ENCODE measurements around the gene PHF12.

The PHF12 gene

GRCh38 chr17:28947639-28948038, 3.7 kb downstream of the PHF12 start:
- no peak overlapping the region for H3K4me2 ChIP-seq (ENCODE audit: low read length, poor library complexity, severe bottlenecking)
- no peak overlapping the region for H3K4ac ChIP-seq (ENCODE audit: low read depth in 1 of 2, low read length in 2 of 2)
- H3K18ac ChIP-seq (ENCODE audit: low read depth in 1 of 2, low read length in 2 of 2) = peak overlapping the region in 1 of 2 experiments; percentile 8
- no peak overlapping the region for H3K23ac ChIP-seq (ENCODE audit: low read length in 2 of 2)
- no peak for DNase-seq
- H3K4me3 ChIP-seq (ENCODE audit: insufficient read depth in 1 of 2, low read depth in 1 of 2, low read length in 2 of 2) = peak overlapping the region in 1 of 2 experiments; percentile 96
- no peak overlapping the region for H3K27ac ChIP-seq (ENCODE audit: low read length, poor library complexity, severe bottlenecking)
- H2BK120ac ChIP-seq (ENCODE audit: low read depth, low read length) = no peak overlapping the region
- H3K9ac ChIP-seq (ENCODE audit: low read length) = peak overlapping the region; percentile 96
- H3K27me3 ChIP-seq (ENCODE audit: control insufficient read depth in 1 of 2, insufficient read depth in 1 of 2, low read length in 2 of 2) = no peaks in the 10 kb centered on the region
- no peak overlapping the region for H3K14ac ChIP-seq (ENCODE audit: low read length in 2 of 2)
- H4K91ac ChIP-seq (ENCODE audit: low read length) = no peak overlapping the region
- peaks cover 4 to 9% of the 10 kb centered on the region in 2 experiments for H3K36me3 ChIP-seq (ENCODE audit: control insufficient read depth in 1 of 2, insufficient read depth in 2 of 2, low read depth in 1 of 2, low read length in 2 of 2)
- H3K4me1 ChIP-seq (ENCODE audit: control insufficient read depth, insufficient read depth, low read depth, low read length) = peaks cover 11% of the 10 kb centered on the region
- no peaks in the 10 kb centered on the region for H3K79me1 ChIP-seq (replicated peaks; ENCODE audit: low read length, poor library complexity, severe bottlenecking)
- WGBS = 82% methylated on average over 2 of the region's 3 CpGs
- no peak overlapping the region for H2BK15ac ChIP-seq (ENCODE audit: low read depth, poor library complexity, severe bottlenecking)
- no peak overlapping the region for H4K8ac ChIP-seq (ENCODE audit: low read length)
- no peak overlapping the region for H2AK5ac ChIP-seq (ENCODE audit: low read length, severe bottlenecking)
- no peaks in the 10 kb centered on the region for H3K9me3 ChIP-seq (ENCODE audit: control insufficient read depth, low read length)
- no peak overlapping the region for H2AFZ ChIP-seq (ENCODE audit: low read depth, low read length)
- no peak overlapping the region for H2BK12ac ChIP-seq (ENCODE audit: low read length in 2 of 2)
- no peak overlapping the region for H2BK5ac ChIP-seq (ENCODE audit: low read depth, low read length, poor library complexity, severe bottlenecking)

DNA sequence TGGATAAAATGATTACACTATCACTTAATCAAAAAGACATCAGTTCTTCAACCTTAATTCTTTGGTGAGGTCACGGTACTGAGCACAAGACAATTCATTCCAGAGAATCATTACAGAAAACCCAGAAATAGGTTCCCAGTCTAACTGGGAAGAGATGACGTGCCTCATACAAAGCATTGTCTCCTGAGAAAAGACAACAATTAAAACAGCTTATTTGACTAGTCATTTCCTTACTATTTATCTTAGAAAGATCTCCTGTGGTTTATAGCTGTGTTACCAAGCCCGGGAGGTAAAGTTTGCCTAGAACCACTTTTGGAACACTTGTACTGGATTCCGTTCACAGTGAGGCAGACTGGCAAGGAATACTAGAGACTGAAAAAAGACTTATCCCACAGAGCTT, 5.1 kb downstream of the PHF12 start:
- Histone ChIP-seq H2BK15ac (ENCODE audit: low read depth, poor library complexity, severe bottlenecking) (no peak overlapping the region), H3K4ac (ENCODE audit: low read depth in 1 of 2, low read length in 2 of 2) (no peak overlapping the region), H3K9me3 (ENCODE audit: control insufficient read depth, low read length) (no peaks in the 10 kb centered on the region), H3K4me1 (ENCODE audit: control insufficient read depth, insufficient read depth, low read depth, low read length) (peaks cover 11% of the 10 kb centered on the region), H2BK5ac (ENCODE audit: low read depth, low read length, poor library complexity, severe bottlenecking) (no peak overlapping the region), H2BK120ac (ENCODE audit: low read depth, low read length) (no peak overlapping the region), H4K91ac (ENCODE audit: low read length) (no peak overlapping the region), H3K9ac (ENCODE audit: low read length) (peak overlapping the region; percentile 96), H3K14ac (ENCODE audit: low read length in 2 of 2) (no peak overlapping the region), H3K27ac (ENCODE audit: low read length, poor library complexity, severe bottlenecking) (peak overlapping the region; percentile 69), H2AK5ac (ENCODE audit: low read length, severe bottlenecking) (no peak overlapping the region), H2AFZ (ENCODE audit: low read depth, low read length) (no peak overlapping the region), H3K23ac (ENCODE audit: low read length in 2 of 2) (no peak overlapping the region), H4K8ac (ENCODE audit: low read length) (no peak overlapping the region), H2BK12ac (ENCODE audit: low read length in 2 of 2) (no peak overlapping the region), H3K4me3 (ENCODE audit: insufficient read depth in 1 of 2, low read depth in 1 of 2, low read length in 2 of 2) (peak overlapping the region in 1 of 2 experiments; percentile 40), H3K36me3 (ENCODE audit: control insufficient read depth in 1 of 2, insufficient read depth in 2 of 2, low read depth in 1 of 2, low read length in 2 of 2) (peaks cover 7 to 14% of the 10 kb centered on the region in 2 experiments), H3K27me3 (ENCODE audit: control insufficient read depth in 1 of 2, insufficient read depth in 1 of 2, low read length in 2 of 2) (no peaks in the 10 kb centered on the region), H3K79me1 (replicated peaks; ENCODE audit: low read length, poor library complexity, severe bottlenecking) (no peaks in the 10 kb centered on the region), H3K4me2 (ENCODE audit: low read length, poor library complexity, severe bottlenecking) (no peak overlapping the region), H3K18ac (ENCODE audit: low read depth in 1 of 2, low read length in 2 of 2) (no peak overlapping the region)
- peak; percentile 67 for DNase-seq
- 58% methylated on average over 3 of the region's 4 CpGs for WGBS

DNA sequence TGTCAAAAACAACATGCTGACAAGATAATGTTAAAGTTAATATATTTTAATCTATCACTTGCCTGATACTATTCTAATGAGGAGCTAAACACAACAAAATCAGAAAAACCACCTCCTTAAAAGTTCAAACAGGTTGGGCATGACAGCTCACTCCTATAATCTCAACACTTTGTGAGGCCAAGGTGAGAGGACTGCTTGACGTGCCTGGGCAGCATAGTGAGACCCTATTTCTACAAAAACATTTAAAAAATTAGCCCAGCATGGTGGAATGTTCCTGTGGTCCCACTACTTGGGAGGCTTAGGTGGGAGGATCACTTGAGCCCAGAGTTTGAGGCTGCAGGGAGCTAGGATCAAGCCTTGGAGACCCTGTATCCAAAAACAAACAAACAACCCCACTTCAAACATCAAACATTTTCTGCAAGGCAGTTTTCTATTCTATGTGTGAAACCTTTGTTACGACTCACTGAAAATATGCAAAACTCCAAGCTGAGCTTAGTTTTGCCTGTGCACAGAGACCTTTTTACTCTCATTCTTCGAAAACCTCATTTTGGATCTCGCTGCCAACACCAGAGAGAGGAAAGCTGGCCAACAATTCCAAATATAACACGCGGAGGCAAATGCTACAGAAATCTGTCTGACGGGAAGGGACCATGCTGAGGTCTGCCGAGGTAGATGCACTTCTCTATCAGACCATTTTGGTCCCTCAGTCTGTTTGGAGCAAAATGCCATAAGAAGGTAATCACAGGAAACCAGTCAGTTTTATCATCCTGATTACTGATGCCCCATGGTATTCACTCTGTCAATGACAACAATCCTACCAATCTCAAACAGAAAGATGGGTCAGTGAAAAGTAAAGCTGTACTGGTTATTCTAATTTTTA, 6.2 kb downstream of the PHF12 start:
- Histone ChIP-seq H3K9ac (ENCODE audit: low read length) (peak overlapping the region; percentile 96), H3K4me3 (ENCODE audit: insufficient read depth in 1 of 2, low read depth in 1 of 2, low read length in 2 of 2) (peak overlapping the region in 1 of 2 experiments; percentile 52), H2BK15ac (ENCODE audit: low read depth, poor library complexity, severe bottlenecking) (no peak overlapping the region), H2BK120ac (ENCODE audit: low read depth, low read length) (no peak overlapping the region), H3K4ac (ENCODE audit: low read depth in 1 of 2, low read length in 2 of 2) (no peak overlapping the region), H2AFZ (ENCODE audit: low read depth, low read length) (no peak overlapping the region), H3K4me1 (ENCODE audit: control insufficient read depth, insufficient read depth, low read depth, low read length) (peaks cover 11% of the 10 kb centered on the region), H2BK12ac (ENCODE audit: low read length in 2 of 2) (no peak overlapping the region), H3K23ac (ENCODE audit: low read length in 2 of 2) (no peak overlapping the region), H3K36me3 (ENCODE audit: control insufficient read depth in 1 of 2, insufficient read depth in 2 of 2, low read depth in 1 of 2, low read length in 2 of 2) (peaks cover 7 to 15% of the 10 kb centered on the region in 2 experiments), H4K91ac (ENCODE audit: low read length) (no peak overlapping the region), H3K4me2 (ENCODE audit: low read length, poor library complexity, severe bottlenecking) (no peak overlapping the region), H3K27me3 (ENCODE audit: control insufficient read depth in 1 of 2, insufficient read depth in 1 of 2, low read length in 2 of 2) (no peaks in the 10 kb centered on the region), H3K79me1 (replicated peaks; ENCODE audit: low read length, poor library complexity, severe bottlenecking) (no peaks in the 10 kb centered on the region), H2AK5ac (ENCODE audit: low read length, severe bottlenecking) (no peak overlapping the region), H4K8ac (ENCODE audit: low read length) (no peak overlapping the region), H3K18ac (ENCODE audit: low read depth in 1 of 2, low read length in 2 of 2) (no peak overlapping the region), H2BK5ac (ENCODE audit: low read depth, low read length, poor library complexity, severe bottlenecking) (no peak overlapping the region), H3K14ac (ENCODE audit: low read length in 2 of 2) (no peak overlapping the region), H3K27ac (ENCODE audit: low read length, poor library complexity, severe bottlenecking) (peak overlapping the region; percentile 10), H3K9me3 (ENCODE audit: control insufficient read depth, low read length) (no peaks in the 10 kb centered on the region)
- WGBS = 90% methylated on average over 8 of the region's 8 CpGs
- DNase-seq = no peak

GRCh38 chr17:28944343-28944742, 7.0 kb downstream of the PHF12 start:
- no peak overlapping the region for H3K14ac ChIP-seq (ENCODE audit: low read length in 2 of 2)
- H3K23ac ChIP-seq (ENCODE audit: low read length in 2 of 2) = no peak overlapping the region
- H2BK15ac ChIP-seq (ENCODE audit: low read depth, poor library complexity, severe bottlenecking) = no peak overlapping the region
- no peak overlapping the region for H4K8ac ChIP-seq (ENCODE audit: low read length)
- H2BK5ac ChIP-seq (ENCODE audit: low read depth, low read length, poor library complexity, severe bottlenecking) = no peak overlapping the region
- no peak overlapping the region for H2AFZ ChIP-seq (ENCODE audit: low read depth, low read length)
- H3K36me3 ChIP-seq (ENCODE audit: control insufficient read depth in 1 of 2, insufficient read depth in 2 of 2, low read depth in 1 of 2, low read length in 2 of 2) = peaks cover 7 to 23% of the 10 kb centered on the region in 2 experiments
- no peak overlapping the region for H3K4ac ChIP-seq (ENCODE audit: low read depth in 1 of 2, low read length in 2 of 2)
- H3K9ac ChIP-seq (ENCODE audit: low read length) = peak overlapping the region; percentile 96
- no peak overlapping the region for H2BK120ac ChIP-seq (ENCODE audit: low read depth, low read length)
- H3K79me1 ChIP-seq (replicated peaks; ENCODE audit: low read length, poor library complexity, severe bottlenecking) = no peaks in the 10 kb centered on the region
- WGBS = 94% methylated on average over 3 of the region's 4 CpGs
- H3K27me3 ChIP-seq (ENCODE audit: control insufficient read depth in 1 of 2, insufficient read depth in 1 of 2, low read length in 2 of 2) = no peaks in the 10 kb centered on the region
- no peak overlapping the region for H3K4me2 ChIP-seq (ENCODE audit: low read length, poor library complexity, severe bottlenecking)
- no peak overlapping the region for H3K4me3 ChIP-seq (ENCODE audit: insufficient read depth in 1 of 2, low read depth in 1 of 2, low read length in 2 of 2)
- H4K91ac ChIP-seq (ENCODE audit: low read length) = no peak overlapping the region
- no peak for DNase-seq
- H3K4me1 ChIP-seq (ENCODE audit: control insufficient read depth, insufficient read depth, low read depth, low read length) = peaks cover 11% of the 10 kb centered on the region
- no peak overlapping the region for H3K27ac ChIP-seq (ENCODE audit: low read length, poor library complexity, severe bottlenecking)
- H2AK5ac ChIP-seq (ENCODE audit: low read length, severe bottlenecking) = no peak overlapping the region
- no peaks in the 10 kb centered on the region for H3K9me3 ChIP-seq (ENCODE audit: control insufficient read depth, low read length)
- no peak overlapping the region for H2BK12ac ChIP-seq (ENCODE audit: low read length in 2 of 2)
- H3K18ac ChIP-seq (ENCODE audit: low read depth in 1 of 2, low read length in 2 of 2) = no peak overlapping the region

Data from mesenchymal stem cell (in vitro differentiated cells and primary cell).